ENCODE results near the gene CCDC127.

DNA sequence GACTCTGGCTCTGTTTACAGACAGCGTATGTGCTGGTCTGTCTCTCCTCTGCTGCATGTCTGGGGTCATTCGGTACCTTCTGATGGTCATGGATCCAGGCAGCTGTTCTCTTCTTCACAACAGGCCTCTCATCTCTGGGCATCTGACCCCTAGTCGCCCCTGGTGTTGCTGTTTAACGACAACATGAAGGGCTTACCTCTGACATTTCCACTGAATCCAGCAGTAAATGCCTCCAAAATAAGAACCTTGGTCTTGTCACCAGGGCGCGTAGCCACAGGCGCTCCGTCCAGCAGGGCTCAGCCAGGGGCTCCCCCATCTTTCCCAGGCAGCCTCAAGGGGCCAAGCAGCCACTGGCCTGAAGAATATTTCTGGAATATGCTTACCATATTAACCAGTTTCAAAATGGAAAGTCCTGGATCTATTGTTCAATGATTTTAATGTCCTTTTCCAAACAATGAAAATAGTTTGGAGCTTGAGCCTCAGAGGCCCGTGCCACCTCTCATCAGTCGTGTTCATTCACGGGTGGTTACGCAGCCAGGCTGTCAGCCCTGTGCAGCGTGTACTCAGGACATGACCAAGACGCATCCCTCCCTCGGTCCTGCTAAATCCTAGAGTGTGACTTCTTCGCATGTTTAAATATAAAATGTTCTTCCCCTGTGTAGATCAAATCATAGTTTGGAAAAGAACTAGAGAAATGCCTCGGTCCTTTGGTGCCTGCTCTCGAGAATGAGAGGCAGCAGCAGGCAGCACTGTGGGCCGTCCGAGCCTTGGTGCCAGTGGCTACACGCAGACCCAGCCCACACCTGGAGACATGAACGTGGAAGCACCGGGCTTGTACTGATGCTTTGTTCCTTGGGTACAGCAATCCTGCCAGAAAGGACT lies 56.8 kb downstream of the CCDC127 start:
- TF ChIP-seq, protein P1, sequence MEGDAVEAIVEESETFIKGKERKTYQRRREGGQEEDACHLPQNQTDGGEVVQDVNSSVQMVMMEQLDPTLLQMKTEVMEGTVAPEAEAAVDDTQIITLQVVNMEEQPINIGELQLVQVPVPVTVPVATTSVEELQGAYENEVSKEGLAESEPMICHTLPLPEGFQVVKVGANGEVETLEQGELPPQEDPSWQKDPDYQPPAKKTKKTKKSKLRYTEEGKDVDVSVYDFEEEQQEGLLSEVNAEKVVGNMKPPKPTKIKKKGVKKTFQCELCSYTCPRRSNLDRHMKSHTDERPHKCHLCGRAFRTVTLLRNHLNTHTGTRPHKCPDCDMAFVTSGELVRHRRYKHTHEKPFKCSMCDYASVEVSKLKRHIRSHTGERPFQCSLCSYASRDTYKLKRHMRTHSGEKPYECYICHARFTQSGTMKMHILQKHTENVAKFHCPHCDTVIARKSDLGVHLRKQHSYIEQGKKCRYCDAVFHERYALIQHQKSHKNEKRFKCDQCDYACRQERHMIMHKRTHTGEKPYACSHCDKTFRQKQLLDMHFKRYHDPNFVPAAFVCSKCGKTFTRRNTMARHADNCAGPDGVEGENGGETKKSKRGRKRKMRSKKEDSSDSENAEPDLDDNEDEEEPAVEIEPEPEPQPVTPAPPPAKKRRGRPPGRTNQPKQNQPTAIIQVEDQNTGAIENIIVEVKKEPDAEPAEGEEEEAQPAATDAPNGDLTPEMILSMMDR (IDR thresholded peaks at IDR 0.05), result no peak
- TF ChIP-seq POLR2A (IDR thresholded peaks at IDR 0.05), result no peak
